GM19438 (cell line): ENCODE measurements around the gene LGR5.

ENCODE experiments used
- ATAC-seq: cut with Tn5 transposase; IDR thresholded peaks from one replicate; pipeline ENCODE4 v1.9.1; 2021; ENCODE audit warnings: low read depth; ENCODE audit not compliant: unreplicated experiment

Gene LGR5

GRCh38 chr12:71589478-71589881 lies 149.9 kb downstream of the LGR5 start:
- no peak for ATAC-seq

- no peak for ATAC-seq
Measured at GRCh38 chr12:71591601-71592000, 152.0 kb downstream of the LGR5 start.

GRCh38 chr12:71592841-71593240 lies 153.2 kb downstream of the LGR5 start:
- no peak for ATAC-seq

- ATAC-seq, result no peak
Measured at GRCh38 chr12:71594214-71594948, 154.8 kb downstream of the LGR5 start.

GRCh38 chr12:71599210-71599609 lies 159.6 kb downstream of the LGR5 start:
- no peak for ATAC-seq

- no peak for ATAC-seq
Measured at GRCh38 chr12:71601546-71601945, 161.9 kb downstream of the LGR5 start.

GRCh38 chr12:71602761-71603577 lies 163.4 kb downstream of the LGR5 start:
- no peak for ATAC-seq

GRCh38 chr12:71605039-71605438 lies 165.4 kb downstream of the LGR5 start:
- no peak for ATAC-seq

- no peak for ATAC-seq
Measured at GRCh38 chr12:71607494-71608330, 168.1 kb downstream of the LGR5 start.

GRCh38 chr12:71610031-71610795 lies 170.6 kb downstream of the LGR5 start:
- ATAC-seq, result no peak

GRCh38 chr12:71621938-71622337 lies 182.3 kb downstream of the LGR5 start:
- ATAC-seq, result no peak

GRCh38 chr12:71625476-71625875 lies 185.9 kb downstream of the LGR5 start:
- no peak for ATAC-seq

GRCh38 chr12:71626098-71626497 lies 186.5 kb downstream of the LGR5 start:
- no peak for ATAC-seq

- ATAC-seq, result no peak
Measured at GRCh38 chr12:71626768-71627167, 187.2 kb downstream of the LGR5 start.

- no peak for ATAC-seq
Measured at GRCh38 chr12:71627438-71628002, 187.9 kb downstream of the LGR5 start.
